GM19372 (cell line): ENCODE results near the gene CCDC148.
"Not testable (repeated sequence)": the region's sequence is repeated elsewhere in the genome, so short reads cannot be mapped to it uniquely, and the experiment has no call there.

Experiments used
- ATAC-seq: cut with Tn5 transposase; IDR thresholded peaks from one replicate; pipeline ENCODE4 v1.9.1; 2021; ENCODE audit warnings: mild to moderate bottlenecking, low read depth, moderate library complexity; ENCODE audit not compliant: unreplicated experiment

Gene CCDC148

DNA sequence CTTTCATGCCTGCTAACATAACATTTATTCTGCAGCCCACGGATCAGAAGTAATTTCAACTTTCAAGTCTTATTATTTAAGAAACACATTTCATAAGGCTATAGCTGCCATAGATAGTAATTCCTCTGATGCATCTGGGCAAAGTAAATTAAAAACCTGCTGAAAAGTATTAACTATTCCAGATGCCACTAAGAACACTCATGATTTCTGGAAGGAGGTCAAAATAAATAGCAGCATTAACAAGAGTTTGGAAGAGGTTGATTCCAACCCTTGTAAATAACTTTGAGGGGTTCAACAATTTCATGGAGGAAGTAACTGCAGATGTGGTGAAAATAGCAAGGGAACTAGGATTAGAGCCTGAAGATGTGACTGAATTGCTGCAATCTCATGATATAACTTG is 77.6 kb downstream of the CCDC148 start:
- no peak for ATAC-seq

DNA sequence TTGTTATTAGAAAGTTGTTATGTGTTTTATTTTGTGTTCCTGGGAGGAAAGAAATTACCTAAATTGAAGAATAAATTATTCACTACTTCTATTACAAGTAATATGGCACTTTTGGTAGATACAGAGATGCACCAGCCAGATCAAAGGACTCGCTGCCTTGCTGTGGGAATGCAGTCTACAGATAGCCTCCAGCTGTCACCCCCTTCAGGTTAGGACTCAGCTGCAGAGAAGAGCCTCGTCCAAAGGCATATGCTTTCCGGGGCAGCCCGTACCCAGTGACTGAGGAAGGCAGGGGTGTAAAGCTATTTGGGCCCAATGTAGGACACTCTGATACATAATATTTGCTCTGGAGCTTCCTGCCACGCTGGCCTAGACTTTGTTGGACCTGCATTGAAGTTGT is 90.2 kb downstream of the CCDC148 start:
- no peak for ATAC-seq

GRCh38 chr2:158359846-158360245 is 96.7 kb downstream of the CCDC148 start:
- ATAC-seq: no peak

DNA sequence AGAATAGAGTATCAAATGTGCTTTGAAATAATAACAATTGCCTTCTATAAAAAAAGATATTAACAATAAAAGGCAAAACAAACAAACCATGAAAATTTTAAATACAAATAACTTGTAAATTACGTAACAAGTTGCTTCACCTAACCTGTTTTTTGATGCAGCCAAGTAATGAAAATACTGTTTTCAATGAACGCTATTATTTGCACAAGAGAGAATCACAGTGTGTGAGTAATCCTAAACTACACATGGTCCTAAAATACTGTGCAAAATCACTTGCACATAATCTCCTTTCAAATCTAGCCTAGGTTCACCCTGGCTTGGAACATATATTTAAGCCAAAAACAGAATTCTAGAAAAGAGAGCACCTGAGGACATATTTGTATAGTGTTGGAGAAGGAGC is 98.9 kb downstream of the CCDC148 start:
- ATAC-seq: no peak

GRCh38 chr2:158357122-158357521 is 99.4 kb downstream of the CCDC148 start:
- no peak for ATAC-seq

GRCh38 chr2:158351466-158351816 is 105.1 kb downstream of the CCDC148 start:
- ATAC-seq: not testable (repeated sequence)

DNA sequence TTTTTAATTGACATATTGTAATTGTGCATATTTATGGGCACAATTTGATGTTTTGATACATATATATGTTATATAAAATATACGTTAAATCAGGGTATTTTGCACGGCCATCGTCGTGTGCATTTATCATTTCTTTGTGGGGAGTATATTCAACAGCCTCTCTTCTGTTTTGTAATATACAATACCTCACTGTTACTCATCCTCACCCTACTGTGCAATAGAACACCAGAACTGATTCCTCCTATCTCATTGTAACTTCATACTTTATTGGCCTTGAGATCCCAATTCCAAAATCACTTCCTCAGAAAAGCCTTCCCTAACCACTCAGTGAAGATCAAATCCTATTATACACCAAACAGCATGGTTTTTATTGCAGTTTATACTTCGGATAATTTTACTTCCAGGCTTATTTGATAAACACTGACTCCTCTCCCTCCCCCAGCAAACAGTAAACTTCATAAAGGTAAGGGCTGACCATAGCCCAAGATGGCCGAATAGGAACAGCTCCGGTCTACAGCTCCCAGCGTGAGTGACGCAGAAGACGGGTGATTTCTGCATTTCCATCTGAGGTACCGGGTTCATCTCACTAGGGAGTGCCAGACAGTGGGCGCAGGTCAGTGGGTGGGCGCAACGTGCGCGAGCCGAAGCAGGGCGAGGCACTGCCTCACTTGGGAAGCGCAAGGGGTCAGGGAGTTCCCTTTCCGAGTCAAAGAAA is 105.6 kb downstream of the CCDC148 start:
- ATAC-seq: not testable (repeated sequence)

DNA sequence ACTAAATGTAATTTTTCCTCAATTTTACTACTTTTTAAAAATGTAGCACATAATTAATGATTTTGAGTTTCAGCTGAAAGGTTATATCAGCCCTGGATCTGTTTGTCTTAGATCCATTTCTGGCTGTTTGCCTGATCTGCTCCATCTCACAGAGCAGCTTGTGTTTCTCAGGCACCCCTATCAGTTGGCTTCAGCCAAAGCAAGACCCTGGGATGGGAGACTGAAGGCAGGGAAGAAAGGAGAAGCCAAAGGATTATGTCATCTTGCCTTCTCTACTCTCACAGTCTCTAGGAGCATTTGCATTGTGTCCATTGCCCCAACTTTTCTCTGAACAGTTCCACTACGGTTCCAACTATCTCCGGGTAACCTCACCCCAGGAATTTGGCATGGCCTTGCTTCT is 110.5 kb downstream of the CCDC148 start:
- ATAC-seq: no peak

DNA sequence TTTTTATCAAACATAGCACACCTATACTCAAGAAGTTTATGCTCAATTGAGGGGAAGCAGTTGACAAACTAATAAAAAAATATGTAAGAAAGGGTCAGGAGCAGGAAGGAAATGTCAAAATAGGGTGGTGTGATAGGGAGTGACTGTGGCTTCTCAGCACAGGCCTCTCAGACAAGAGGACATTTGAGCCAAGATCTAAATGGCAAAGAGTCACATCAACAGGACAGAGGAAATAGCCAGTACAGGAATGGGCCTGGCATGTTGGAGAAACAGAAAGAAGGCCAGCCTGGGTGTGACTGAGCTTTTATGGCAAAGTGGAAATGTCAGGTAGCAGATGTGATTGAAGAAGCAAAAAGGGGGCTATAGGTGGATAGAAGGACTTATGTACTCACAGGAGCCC is 117.0 kb downstream of the CCDC148 start:
- no peak for ATAC-seq

GRCh38 chr2:158337018-158337417 is 119.5 kb downstream of the CCDC148 start:
- ATAC-seq: no peak

DNA sequence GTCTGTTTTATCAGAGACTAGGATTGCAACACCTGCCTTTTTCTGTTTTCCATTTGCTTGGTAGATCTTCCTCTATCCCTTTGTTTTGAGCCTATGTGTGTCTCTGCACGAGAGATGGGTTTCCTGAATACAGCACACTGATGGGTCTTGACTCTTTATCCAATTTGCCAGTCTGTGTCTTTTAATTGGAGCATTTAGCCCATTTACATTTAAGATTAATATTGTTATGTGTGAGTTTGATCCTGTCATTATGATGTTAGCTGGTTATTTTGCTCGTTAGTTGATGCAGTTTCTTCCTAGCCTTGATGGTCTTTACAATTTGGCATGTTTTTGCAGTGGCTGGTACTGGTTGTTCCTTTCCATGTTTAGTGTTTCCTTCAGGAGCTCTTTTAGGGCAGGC is 124.8 kb downstream of the CCDC148 start:
- not testable (repeated sequence) for ATAC-seq

GRCh38 chr2:158325782-158326340 is 130.7 kb downstream of the CCDC148 start:
- no peak for ATAC-seq

- no peak for ATAC-seq
These were observed 131.3 kb downstream of the CCDC148 start for GRCh38 chr2:158325031-158325781.

GRCh38 chr2:158323381-158323780 is 133.2 kb downstream of the CCDC148 start:
- no peak for ATAC-seq

GRCh38 chr2:158321264-158321663 is 135.3 kb downstream of the CCDC148 start:
- no peak for ATAC-seq

DNA sequence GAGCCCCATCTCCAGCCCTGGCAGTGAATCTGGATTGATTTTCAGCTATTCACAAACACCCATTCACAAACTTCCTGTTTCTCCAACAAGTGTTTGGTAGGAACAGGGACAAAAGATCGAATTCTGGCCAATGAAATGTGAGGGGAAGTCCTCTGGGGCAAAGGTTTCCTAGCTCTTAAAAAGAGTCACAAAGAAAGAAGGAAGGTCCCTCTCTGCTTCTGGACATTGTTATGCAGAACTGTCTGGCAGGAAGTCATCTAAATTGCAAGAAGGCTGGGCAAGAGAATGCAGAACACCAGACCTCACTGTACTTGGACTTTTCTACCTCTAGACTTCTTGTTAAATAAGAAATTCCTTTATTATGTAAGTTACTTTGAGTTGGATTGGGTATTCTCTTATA is 137.3 kb downstream of the CCDC148 start:
- ATAC-seq: no peak

- ATAC-seq: no peak
These were observed 138.9 kb downstream of the CCDC148 start for GRCh38 chr2:158317642-158318041.

GRCh38 chr2:158315803-158316414 is 140.6 kb downstream of the CCDC148 start:
- no peak for ATAC-seq

- ATAC-seq: no peak
These were observed 141.6 kb downstream of the CCDC148 start for GRCh38 chr2:158315000-158315399.

- no peak for ATAC-seq
These were observed 142.8 kb downstream of the CCDC148 start for GRCh38 chr2:158313734-158314133.

GRCh38 chr2:158312981-158313380 is 143.6 kb downstream of the CCDC148 start:
- ATAC-seq: no peak
